Middle frontal gyrus (tissue), 1 donor: ENCODE data around the gene CCSER1.

Source experiments
- DNase-seq: peaks from one replicate; pipeline ENCODE4 v3.0.0-alpha.2; 2015; ENCODE audit warnings: low spot score; ENCODE audit errors: extremely low spot score

Gene CCSER1

GRCh38 chr4:90127706-90128345 is 632 bp downstream of the CCSER1 start:
- no peak for DNase-seq

- DNase-seq: no peak
Observed at GRCh38 chr4:90128961-90129495, 1.8 kb downstream of the CCSER1 start.

GRCh38 chr4:90130076-90130475 is 2.9 kb downstream of the CCSER1 start:
- no peak for DNase-seq

GRCh38 chr4:90137555-90137954 is 10.4 kb downstream of the CCSER1 start:
- no peak for DNase-seq

GRCh38 chr4:90142081-90142480 is 14.9 kb downstream of the CCSER1 start:
- no peak for DNase-seq

- no peak for DNase-seq
Observed at GRCh38 chr4:90145319-90145718, 18.1 kb downstream of the CCSER1 start.

GRCh38 chr4:90146306-90146705 is 19.1 kb downstream of the CCSER1 start:
- no peak for DNase-seq

GRCh38 chr4:90148574-90149148 is 21.5 kb downstream of the CCSER1 start:
- DNase-seq: no peak

- DNase-seq: no peak
Observed at GRCh38 chr4:90152024-90152423, 24.8 kb downstream of the CCSER1 start.

GRCh38 chr4:90159193-90159592 is 32.0 kb downstream of the CCSER1 start:
- DNase-seq: no peak

GRCh38 chr4:90160044-90160443 is 32.9 kb downstream of the CCSER1 start:
- DNase-seq: no peak

GRCh38 chr4:90162566-90162965 is 35.4 kb downstream of the CCSER1 start:
- DNase-seq: no peak

GRCh38 chr4:90163872-90164271 is 36.7 kb downstream of the CCSER1 start:
- no peak for DNase-seq

- DNase-seq: no peak
Observed at GRCh38 chr4:90165883-90166282, 38.7 kb downstream of the CCSER1 start.

- DNase-seq: no peak
Observed at GRCh38 chr4:90171491-90171890, 44.3 kb downstream of the CCSER1 start.

- DNase-seq: no peak
Observed at GRCh38 chr4:90174621-90175023, 47.4 kb downstream of the CCSER1 start.

- no peak for DNase-seq
Observed at GRCh38 chr4:90181644-90182043, 54.5 kb downstream of the CCSER1 start.

GRCh38 chr4:90183254-90183653 is 56.1 kb downstream of the CCSER1 start:
- no peak for DNase-seq

GRCh38 chr4:90184560-90184959 is 57.4 kb downstream of the CCSER1 start:
- DNase-seq: no peak

- DNase-seq: no peak
Observed at GRCh38 chr4:90185416-90185815, 58.2 kb downstream of the CCSER1 start.

- DNase-seq: no peak
Observed at GRCh38 chr4:90186229-90186628, 59.0 kb downstream of the CCSER1 start.

GRCh38 chr4:90187148-90187884 is 60.1 kb downstream of the CCSER1 start:
- no peak for DNase-seq
